Superior temporal gyrus (tissue), 1 donor: ENCODE results near the gene CAPN10.
"Not testable (repeated sequence)": the region's sequence is repeated elsewhere in the genome, so short reads cannot be mapped to it uniquely, and the experiment has no call there.

Source experiments
- DNase-seq: peaks from one replicate; pipeline ENCODE4 v3.0.0-alpha.2; 2016; ENCODE audit errors: extremely low spot score

The CAPN10 gene

DNA sequence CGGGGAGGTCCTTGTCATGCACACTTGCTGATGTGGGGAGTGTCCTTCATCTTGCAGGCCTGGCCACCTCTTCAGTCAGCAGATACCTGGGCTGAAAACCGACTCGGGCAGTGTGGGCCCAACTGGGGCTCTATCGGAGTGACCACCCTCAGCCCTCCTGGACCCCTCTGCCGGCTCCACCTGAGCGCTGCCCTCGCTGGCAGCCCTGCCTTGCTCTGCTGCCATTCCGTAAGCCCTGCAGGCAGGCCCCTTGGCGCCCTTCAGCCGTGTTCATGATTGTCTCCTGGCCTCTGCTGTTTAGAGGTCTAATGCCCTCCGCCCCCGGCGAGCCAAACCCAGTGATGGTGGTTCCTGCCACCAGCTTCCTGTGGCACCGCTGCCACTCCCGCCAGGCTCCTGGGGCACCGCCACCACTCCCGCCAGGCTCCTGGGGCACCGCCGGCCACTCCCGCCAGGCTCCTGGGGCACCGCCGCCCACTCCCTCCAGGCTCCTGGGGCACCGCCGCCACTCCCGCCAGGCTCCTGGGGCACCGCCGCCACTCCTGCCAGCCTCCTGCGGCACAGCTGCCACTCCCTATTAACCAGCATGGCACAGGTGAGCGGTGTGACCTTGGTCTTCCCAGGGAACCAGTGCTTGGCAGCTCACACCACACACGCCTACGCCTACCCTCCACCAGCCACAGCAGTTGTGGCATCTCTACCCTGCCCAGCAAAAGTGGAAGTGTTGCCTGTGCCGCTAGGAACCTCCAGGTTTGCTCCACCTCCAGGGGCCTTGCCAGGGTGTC is 15.9 kb downstream of the CAPN10 start:
- DNase-seq = no peak

DNA sequence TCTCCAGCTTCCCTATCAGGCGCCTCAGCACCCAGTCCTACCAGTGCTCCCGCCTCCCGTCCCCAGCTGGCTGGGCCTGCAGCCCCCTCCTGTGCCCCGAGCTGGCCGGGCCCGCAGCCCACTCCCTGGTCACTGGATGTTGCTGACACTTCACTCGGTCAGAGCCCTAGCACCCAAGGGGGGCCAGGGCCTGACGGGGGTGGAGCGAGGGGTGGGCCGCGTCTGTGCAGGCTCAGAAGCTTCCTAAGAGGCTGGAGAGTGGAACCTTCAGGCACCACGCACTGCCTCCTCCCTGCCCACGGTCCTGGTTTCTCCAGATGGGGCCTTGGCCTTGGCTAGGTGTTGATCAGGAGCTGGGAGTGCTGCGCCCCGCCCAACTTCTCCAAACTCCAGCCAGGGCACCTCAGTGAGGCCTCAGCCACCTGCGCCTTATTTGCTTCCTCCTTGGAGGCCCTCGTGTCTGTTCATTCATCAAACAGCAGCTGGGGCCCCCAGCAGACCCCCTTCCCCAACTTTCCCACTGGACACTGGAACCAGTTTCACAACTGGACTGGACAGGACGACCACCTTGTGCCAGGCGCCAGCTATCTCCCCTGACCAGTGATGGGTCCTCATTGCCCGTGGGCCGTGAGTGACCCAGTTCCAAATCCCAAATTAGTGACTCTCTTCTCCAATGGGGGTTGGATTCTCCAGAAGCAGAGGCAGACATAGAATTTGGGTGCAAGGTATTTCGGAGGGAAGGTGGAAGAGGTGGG is 16.7 kb downstream of the CAPN10 start:
- no peak for DNase-seq

DNA sequence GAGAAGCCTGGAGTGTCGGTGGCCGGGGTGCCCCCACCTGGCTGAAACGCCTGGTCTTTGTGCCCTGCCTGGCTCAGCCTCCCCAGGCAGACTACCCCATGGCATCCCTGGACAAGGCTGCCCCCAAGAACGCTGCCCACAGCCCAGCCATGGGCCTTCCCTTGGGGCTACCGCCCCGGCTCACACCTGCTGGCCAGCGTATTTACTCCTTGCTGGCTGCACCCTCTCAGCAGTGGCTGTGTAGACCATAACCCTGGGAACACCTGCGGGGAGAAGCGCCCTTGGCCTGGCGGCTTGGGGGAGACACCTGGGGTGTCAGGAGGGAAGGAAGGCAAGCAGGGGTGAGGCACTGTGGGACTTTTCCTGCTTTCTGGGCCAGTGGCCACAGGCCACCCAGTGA is 17.3 kb downstream of the CAPN10 start:
- no peak for DNase-seq

DNA sequence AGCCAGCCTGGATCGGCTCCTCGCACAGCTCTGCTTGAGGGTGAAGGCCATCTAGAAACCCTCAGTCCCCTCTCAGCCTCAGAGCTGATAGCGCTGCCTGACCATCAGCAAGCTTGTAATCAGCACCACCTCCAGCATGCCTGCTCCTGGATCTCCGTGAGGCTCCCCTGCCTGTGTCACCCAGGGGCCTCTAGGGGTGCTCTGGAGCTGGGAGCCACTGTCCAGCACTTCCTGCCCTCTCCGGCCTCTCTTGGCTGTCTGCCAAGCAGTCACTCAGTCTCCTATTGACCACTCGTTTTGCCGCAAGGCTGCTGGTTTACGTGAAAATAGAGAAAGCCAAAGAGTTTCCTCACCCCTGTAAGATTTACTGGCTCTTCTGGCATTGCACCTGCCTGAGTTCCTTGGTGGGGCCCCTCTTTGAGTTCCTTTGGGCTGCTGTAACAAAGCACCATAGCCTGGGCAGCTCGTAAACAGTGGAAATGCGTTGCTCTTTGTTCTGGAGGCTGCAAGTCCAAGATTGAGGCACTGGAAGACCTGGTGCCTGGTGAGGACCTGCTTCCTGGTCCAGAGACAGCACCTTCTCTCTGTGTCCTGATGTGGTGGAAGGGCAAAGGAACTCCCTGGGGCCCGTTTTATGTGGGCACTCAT is 17.9 kb downstream of the CAPN10 start:
- peak; percentile 88 for DNase-seq

DNA sequence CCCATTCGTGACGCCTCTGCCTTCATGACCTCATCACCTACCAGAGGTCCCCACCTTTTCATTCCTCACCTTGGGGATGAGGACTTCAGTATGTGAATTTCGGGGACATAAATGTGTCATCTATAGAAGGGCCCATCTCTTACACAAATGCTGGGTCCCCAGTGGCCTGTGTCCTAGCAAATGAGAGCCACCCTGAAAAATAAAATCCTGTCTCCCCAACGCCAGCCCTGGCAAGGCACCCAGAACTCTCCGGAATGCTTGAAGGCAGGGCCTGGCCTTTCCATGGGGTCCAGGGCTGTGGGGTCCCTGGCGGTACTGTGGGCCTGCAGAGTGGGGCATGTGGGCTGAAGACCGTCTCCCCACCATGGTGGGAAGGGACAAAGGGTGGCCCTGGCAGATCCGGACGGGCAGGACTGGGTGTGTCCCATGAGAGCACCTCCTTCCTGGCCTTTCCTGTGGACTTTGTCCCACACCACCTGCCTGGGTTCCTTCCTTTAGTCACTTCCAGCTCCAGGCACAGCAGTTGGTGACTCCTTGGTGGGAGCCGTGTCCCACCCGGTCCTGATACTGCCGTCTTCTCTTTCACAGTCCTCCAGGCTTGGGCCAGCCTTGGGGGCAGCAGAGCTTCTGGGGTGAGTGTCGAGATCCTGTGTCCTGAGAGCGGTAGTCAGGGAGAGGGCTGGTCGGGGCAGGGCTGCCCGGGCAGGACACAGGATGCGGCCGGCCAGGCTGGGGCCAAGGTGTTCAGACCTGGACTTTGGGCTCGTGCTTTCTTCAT is 18.6 kb downstream of the CAPN10 start:
- no peak for DNase-seq

DNA sequence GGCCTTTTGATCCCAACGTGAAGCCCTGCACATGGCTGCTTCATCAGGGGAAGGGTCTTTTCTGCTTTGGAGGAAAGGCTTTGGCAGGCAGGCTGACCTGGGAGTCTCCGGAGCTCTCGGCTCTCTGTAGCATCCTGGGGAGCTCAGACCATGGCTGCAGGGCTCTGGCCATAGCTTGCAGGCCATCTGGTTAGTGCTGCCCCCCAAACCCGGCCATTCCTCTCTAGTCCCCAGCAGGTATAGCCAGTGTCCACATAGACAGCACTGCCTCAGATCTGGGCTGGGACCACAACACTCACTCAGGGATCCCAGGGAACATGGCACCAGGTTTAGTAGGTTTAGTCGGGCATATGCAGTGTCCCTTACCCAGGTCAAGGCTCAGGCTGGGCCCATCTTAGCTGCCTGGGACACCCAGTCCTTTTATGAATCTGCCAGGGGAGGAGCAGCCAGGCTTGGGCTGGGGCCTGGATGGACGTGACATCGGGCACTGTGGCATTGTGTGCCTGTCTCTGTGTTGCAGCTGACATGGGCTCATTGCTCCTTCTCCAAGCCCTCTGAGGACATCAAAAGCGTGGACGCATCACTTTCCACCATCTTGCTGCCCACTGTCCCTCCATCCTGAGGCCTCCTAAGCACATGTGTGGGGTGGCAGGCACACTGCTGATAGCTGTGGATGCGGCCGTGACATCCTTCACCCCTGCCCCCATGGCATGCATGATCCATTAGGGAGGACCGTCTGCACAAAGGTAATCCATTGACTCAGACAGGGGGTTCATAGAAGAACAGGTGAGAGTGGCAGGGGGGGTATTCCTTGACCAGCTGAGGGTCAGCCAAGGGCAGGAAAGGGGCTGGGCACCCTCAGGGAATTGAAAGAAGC is 19.6 kb downstream of the CAPN10 start:
- DNase-seq = no peak

DNA sequence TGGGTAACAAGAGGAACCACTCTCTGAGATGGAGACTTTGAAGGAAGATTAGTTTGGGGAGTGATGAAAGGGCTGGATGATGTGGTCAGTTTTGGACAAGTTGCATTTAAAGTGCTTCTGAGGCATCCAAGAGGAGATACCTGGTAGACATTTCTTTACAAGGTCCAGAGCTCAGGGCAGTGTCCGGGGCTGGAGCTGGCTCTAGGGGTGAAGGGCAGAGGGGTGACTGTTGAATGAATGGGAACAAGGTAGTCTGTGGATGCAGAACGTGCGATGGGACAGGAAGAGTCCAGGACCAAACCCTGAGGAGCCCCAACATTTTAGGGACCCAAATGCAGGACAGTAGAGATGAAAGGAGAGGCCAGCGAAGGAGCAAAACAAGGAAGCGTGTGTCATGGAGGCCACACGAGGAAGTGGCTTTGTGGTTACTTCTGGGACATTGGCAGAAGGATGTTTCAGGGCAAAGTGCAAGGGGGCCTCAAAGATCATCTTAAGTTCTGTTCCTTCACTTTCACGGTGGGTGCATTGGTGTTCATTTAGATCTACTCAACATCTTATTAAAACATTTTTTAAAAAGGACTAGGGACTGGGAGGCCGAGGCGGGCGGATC is 25.2 kb downstream of the CAPN10 start:
- no peak for DNase-seq

DNA sequence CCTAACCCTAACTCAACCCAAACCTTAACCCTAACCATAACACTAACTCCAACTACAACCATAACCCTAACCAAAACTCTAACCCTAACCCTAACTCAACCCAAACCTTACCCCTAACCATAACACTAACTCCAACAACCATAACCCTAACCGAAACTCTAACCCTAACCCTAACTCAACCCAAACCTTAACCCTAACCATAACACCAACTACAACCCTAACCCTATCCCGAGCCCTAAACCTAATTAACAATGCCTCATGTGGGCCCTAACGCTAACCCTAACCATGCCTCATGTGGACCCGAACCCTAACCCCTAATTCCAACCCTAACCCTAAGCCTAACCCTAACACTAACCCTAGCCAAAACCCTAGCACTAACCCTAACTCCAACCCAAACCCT is 27.2 kb downstream of the CAPN10 start:
- no peak for DNase-seq

DNA sequence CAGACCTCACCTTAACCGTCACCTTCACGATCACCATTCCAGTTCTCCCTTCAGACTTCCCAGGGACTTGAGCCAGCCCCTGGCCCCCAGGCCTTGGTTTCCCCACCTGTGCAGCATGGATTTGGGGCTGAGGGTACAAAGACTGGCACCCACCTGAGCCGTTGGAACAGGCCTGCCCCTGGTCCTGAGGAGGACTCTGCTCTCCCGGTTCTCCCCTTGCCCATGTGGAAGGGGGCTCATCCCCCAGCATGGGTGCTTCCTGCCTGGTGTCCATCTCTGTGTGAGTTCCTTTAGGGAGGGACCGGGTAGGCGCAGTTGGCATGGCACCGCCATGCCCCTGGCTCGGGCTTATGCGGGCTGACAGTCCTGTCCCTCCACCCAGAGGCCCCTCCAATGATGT is 27.9 kb downstream of the CAPN10 start:
- no peak for DNase-seq

DNA sequence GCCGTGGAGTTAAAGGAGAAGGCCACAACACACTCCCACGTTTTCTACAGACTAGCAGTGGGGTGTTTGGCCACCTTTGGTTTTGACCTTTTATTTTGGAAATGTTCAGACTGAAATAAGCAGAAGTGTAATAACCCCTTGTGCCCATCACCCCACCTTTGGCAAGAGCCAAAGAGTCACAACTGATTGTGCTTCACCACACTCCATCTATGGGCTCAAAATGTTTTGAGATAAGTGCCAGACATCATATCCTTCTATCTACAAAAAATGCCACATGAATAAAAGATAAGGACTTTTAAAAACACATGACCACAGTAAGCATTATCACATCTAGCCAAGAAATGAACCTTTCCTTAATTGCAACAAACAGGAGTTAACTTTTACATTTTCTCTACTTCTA is 28.9 kb downstream of the CAPN10 start:
- no peak for DNase-seq

DNA sequence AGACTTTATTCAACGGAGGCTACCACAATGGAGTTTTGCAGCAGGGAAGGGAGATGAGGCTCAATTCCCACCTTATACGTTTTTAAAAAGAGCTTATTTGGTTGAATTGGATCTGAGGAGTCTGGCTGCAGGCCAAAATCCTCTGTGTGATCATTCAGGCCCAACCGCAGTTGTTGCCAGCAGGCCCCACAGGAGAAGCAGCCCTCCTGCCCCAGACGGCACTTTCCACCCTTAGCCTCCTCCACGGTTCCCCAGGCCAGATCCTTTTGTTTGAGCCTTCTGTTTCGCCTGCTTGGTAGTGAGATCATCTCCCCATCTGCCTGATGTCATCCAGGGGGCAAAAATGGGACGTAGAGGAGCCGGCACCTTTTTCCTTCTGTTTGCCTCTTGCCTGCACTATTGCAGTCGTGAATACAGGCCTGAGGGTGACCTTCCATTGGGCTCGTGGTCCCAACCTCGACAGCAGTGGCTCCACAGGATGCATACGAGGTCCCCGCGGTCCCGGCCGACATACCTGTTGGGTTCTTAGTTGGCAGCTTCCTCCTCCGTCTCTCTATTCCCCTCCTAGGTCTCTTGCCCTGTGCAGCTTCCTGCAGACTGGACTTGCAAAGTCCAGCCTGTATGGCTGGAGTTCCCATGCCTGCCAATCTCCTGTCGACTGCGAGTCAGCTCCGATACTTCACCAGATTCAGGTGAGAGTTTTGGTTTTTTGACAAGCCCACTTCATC is 29.4 kb downstream of the CAPN10 start:
- DNase-seq = no peak

DNA sequence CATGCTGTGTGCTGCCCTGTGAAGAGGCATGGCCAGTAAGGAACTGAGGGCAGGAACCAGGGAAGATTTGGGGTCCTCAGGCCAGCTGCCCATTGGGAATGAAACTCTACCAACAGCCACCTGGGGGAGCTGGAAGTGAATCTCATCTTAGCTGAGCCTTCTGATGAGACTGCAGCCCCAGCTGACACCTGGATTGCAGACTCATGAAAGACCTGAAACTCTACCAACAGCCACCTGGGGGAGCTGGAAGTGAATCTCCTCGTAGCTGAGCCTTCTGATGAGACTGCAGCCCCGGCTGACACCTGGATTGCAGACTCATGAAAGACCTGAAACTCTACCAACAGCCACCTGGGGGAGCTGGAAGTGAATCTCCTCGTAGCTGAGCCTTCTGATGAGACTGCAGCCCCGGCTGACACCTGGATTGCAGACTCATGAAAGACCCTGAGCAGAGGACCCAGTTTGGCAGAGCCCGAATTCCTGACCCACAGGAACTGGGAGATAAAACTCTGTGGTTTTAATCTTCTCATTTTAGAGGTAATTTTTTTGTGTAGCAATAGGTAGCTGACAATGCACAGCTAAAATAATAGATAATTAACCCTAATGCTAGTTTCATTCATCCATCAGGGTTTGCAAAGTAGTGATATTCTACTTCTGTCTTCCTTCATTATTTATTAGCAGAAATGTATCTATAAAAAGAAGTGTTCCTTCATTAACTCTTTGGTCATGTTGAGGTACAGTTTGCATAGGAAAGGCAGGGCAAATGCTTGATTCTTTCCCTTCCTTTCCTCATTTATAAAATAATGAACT is 30.5 kb downstream of the CAPN10 start:
- not testable (repeated sequence) for DNase-seq

DNA sequence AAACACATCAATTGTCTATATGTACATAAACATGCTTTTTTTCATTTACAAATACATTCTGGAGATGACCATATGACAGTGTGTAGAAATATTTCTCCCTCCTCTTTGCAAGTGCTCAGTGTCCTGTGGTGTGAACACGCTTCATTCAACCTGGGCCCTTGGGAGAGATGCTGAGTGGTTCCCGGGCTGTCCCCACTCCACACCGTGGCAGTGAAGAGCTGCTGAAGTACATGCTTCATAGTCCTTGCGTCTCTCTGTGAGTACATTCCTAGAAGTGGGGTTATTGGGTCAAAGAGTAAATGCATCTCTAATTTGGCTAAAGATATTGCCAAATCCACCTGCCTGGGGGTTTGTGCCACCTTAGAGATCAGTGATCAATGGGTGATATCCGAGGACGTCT is 32.2 kb downstream of the CAPN10 start:
- DNase-seq = no peak

DNA sequence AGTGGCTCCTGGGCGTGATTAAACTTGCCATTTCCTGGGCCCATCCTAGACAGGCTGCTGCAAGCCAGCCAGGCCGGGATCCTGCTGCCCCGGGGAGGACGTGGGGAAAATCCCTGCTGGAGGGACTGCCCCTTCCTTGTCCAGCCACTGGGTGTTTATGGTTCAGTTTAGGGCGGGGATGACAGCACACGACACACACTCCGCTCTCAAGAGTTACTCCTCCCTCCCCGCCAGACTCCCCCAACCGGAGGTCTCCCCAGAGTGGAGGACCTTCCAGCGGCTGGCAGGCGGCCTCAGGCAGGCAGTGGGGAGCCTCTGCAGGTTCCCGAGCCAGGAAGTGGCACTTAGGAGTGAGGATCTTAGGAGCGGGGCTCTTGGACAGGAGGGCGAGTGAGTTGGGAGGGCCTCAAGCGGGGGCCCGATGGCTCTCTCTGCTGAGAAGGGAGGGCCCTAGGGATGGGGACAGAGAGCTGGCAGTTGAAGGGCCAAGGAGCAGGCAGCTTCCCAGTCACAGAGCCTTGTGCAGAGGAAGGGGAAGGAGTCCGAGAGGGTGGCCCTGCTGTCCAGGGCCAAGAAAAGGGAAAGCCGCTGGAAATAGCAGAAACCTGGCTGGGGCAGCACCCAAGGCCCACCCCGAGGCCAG is 33.1 kb downstream of the CAPN10 start:
- DNase-seq = no peak

DNA sequence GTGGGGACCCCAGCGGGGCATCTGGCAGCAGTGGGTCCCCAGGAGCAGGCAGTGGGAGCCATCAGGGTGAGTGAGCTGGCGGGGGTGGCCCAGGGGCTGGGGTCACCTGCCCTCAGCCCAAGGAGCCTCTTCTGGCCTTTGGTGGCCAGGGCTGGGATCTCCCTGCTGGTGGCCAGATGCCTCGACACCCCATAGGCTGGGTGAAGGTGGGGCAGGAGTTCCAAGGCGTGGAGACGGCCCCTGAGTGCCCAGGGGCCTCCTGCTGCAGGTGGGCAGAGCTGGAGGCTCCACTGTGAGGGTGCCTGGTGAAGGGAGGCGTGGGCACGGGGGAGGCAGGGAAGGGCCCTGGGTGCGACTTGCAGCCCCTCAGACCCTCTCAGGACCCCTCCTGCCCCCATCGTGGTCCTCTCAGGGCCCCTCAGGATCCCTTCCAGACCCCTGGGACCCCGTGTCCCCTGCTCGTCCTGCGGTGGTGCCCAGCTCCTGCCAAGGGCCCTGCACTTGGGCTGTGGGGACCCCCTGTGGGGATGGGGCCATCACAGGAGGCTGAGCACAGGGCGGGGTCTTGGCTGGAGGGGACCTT is 33.7 kb downstream of the CAPN10 start:
- no peak for DNase-seq

DNA sequence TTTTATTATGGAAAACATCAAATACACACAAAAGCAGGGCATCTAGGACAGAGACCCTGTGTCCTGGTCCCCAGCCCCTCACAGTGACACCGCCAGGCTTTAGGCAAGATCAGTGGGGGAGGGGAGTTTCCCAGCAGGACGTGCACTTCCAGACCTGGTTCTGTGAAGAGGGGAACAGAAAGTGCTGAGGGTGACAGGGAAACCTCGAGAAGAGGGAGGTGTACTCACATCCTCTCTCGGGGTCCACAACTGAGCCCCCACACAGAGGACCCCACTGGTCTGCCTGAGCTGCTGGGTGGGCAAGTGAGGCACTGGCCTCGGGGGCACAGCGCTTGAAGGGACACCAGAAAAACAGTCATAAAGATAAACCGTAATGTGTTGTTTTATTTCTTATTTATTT is 34.3 kb downstream of the CAPN10 start:
- no peak for DNase-seq

DNA sequence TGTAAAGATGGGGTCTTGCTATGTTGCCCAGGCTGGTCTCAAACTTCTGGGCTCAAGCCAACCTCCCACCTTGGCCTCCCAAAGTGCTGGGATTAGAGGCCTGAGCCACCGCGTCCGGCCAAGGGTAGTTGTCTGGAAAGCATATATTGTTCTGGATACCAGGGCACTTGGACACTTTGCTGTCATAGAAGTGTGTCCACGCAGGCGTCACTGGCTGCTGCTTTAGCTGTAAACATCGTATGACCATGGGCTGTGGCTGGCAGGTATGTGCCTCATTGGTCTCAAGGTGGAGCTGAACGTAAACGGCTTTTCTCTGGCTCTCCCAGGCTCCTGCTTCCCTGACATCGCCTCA is 35.5 kb downstream of the CAPN10 start:
- DNase-seq = no peak

DNA sequence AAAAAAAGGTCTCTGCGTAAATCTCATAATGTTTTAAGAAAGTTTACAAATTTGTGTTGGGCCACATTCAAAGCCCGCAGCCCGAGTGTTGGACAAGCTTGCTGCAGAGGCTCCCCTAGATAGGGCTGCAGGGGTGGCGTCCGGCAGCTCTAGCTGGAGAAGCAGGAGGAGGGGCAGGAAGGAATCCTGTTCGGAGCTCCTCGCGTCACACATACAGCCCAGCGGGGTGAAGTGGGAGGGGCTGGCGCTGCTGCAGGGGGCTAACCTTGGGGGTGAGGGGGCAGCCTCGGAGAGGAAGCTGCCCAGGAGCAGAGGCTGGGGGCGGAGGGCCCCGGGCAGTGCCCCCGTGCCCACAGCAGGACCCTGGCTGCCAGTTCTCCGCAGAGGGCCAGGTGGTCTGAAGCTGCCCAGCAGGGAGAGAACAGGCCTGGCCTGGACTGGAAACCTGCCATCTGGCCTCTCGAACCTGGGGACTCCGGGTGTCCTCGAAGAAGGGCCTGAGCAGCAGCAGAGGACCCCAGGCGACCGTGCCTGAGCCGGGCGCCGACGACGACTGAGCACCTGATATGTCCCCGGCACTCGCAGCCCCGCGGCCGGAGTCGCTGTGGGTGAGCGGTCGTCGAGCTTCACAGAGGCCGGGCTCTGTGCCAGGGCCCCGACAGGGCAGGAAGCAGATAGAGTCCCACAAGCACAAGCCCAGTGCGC is 36.1 kb downstream of the CAPN10 start:
- no peak for DNase-seq
